GM18870 (cell line): ENCODE results near the gene LRRC4C.

ENCODE experiments used
- ATAC-seq: cut with Tn5 transposase; IDR thresholded peaks from one replicate; pipeline ENCODE4 v1.9.1; 2021; ENCODE audit warnings: moderate library complexity; ENCODE audit not compliant: unreplicated experiment

Gene LRRC4C

GRCh38 chr11:40722179-40722795, 737.2 kb downstream of the LRRC4C start:
- no peak for ATAC-seq

GRCh38 chr11:40716344-40717130, 742.9 kb downstream of the LRRC4C start:
- no peak for ATAC-seq

GRCh38 chr11:40713083-40713482, 746.4 kb downstream of the LRRC4C start:
- no peak for ATAC-seq

- no peak for ATAC-seq
These were observed 758.4 kb downstream of the LRRC4C start for GRCh38 chr11:40701027-40701426.

- no peak for ATAC-seq
These were observed 769.6 kb downstream of the LRRC4C start for GRCh38 chr11:40689823-40690222.

GRCh38 chr11:40688369-40688768, 771.1 kb downstream of the LRRC4C start:
- no peak for ATAC-seq

- ATAC-seq: no peak
These were observed 772.7 kb downstream of the LRRC4C start for GRCh38 chr11:40686765-40687164.

GRCh38 chr11:40683010-40683409, 776.4 kb downstream of the LRRC4C start:
- ATAC-seq: no peak

GRCh38 chr11:40679276-40679675, 780.2 kb downstream of the LRRC4C start:
- no peak for ATAC-seq

GRCh38 chr11:40647295-40647694, 812.2 kb downstream of the LRRC4C start:
- peak; percentile 69 for ATAC-seq

GRCh38 chr11:40642284-40642683, 817.2 kb downstream of the LRRC4C start:
- ATAC-seq: no peak

GRCh38 chr11:40619654-40620053, 839.8 kb downstream of the LRRC4C start:
- no peak for ATAC-seq

- ATAC-seq: no peak
These were observed 852.7 kb downstream of the LRRC4C start for GRCh38 chr11:40606800-40607199.

GRCh38 chr11:40602866-40603552, 856.4 kb downstream of the LRRC4C start:
- no peak for ATAC-seq

- ATAC-seq: no peak
These were observed 861.8 kb downstream of the LRRC4C start for GRCh38 chr11:40597546-40598113.

GRCh38 chr11:40573254-40573891, 886.1 kb downstream of the LRRC4C start:
- ATAC-seq: no peak

GRCh38 chr11:40569947-40570531, 889.4 kb downstream of the LRRC4C start:
- no peak for ATAC-seq

- no peak for ATAC-seq
These were observed 892.1 kb downstream of the LRRC4C start for GRCh38 chr11:40567392-40567791.

- ATAC-seq: no peak
These were observed 915.3 kb downstream of the LRRC4C start for GRCh38 chr11:40544162-40544561.

- ATAC-seq: no peak
These were observed 916.6 kb downstream of the LRRC4C start for GRCh38 chr11:40542821-40543220.

GRCh38 chr11:40537734-40538133, 921.7 kb downstream of the LRRC4C start:
- no peak for ATAC-seq
